ENCODE measurements around the gene MON1B.
"Not testable (repeated sequence)": the region's sequence is repeated elsewhere in the genome, so short reads cannot be mapped to it uniquely, and the experiment has no call there.

MON1B gene

DNA sequence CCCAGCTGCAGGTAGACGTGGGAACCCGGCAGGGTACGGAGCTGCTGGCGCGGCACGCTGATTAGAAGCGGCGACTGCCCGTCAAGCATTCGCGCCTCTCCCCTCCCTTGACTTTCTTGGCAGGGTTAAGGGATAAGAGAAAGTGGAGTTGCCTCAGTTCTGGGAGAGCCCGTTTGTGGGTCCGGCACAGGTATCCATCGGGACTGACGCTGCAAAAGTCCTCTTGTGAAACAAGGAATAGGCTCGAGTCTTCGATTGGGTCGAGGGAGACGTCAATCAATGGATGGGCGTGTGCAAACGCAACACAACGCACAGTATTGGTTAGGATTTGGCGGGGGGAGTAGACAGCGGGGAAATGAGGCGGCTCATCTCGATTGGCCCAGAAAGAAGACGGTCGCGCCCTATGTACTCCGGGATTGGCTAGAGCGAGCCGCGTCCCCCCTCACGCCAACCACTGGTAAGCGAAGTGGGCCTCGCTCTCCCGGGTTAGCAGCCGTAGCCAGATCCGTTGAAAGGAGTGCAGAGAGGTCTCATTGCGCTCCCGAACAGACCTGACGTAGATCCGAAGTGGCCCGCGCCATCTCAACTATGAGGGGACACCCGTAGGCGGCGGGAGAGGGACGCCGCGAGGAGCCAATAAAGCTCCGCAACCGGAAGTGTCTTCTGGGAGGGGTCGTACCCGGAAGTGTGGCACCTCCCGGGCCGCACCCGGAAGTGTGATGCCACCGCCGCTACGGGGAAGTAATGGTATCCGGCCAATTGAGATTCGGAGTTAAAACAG lies at the start of gene MON1B:
Gene MON1B, plus strand, starts transcription at position 713 of the 781 bp plus-strand sequence. CDS start 296 bp downstream, outside the sequence.
- DNase-seq = peak; percentile 84 to 99 (median 97)

DNA sequence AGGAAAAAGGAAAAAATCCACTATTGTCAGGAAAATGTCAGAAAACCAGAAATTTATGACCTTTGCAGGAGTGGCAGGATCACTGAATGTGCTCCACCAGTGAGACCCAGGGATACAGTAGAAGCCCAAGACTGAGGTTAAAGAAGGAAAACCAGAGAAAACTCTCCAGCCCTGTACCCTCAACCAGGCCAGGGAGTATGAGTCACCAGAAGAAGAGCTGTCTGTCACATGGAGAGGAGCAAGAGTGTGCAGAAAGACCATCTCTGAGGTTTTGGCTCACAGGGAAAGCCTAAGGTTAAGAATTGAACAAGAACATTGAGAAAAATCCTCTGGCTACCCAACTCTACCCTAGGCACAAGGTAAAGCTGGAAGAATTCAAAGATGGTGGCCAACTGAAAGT lies 47.6 kb upstream of the MON1B start:
- no peak for DNase-seq

DNA sequence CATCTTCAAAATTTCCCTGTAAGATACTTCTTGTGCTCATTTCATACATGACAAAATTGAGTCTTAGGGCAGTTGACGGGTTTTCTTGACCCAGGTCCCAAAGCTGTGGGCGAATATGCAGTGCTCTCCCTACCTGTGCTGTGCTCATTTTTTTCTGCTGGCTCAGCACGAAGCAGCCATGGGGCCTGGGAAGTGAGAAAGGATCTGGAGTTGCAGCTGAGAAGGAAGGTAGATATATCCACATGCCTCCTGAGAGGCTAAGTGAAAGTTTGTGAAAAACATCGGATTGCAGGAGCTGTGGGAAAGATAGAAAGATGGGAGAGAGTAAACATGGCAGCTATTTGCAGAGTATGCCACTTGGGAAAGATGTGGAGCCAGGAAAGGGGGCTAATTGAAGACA lies 42.9 kb upstream of the MON1B start:
- DNase-seq = no peak

DNA sequence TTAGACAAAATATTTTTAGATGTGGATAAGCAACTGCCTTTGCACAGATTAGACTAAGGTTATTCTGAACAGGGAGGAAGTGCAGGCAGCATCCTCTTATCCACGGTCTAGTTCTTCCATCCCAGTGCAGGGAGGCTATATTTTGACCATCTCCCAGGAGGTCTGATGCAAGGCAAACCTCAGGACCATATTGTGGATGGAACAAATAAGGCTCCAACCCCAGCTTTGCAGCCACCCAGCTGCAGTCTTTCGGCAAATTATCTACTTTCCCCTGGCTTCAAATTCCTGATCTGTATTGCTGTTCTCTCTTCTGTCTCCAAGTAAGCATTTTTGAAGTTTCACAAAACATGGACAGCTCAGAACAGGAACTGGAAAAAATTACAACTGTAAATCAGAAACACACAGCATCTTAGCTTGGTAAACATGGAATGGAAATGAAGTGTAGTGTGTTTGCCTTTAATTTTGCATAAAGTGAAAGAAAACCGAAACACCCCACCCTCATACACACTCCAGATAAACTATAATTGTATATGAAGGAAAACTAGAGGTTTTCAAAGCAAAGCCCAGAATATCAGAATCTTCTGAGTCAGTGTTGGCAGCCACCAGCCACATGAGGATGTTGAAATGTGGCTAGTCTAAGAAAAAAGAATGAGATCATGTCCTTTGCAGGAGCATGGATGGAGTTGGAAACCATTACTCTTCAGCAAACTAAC lies 33.5 kb upstream of the MON1B start:
- DNase-seq = peak in 4 of 58 donors; percentile 0 to 21 (median 8)

DNA sequence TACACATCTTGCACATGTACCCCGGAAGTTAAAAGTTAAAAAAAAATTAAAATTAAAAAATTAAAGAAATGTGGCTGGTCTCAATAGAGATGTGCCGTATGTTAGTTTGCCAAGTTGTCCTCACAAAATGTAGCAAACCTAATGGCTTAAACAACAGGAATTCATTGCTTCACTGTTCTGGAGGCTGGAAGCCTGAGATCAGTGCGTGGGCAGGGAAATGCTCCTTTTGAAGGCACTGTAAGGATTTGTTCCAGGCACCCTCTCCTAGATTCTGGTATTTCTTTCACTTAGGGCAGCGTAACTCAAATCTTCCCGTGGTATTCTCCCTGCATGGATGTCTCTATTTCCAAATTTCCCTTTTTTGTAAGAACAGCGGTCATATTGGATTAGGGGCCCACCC lies 32.7 kb upstream of the MON1B start:
- DNase-seq = peak in 1 of 58 donors; percentile 2

DNA sequence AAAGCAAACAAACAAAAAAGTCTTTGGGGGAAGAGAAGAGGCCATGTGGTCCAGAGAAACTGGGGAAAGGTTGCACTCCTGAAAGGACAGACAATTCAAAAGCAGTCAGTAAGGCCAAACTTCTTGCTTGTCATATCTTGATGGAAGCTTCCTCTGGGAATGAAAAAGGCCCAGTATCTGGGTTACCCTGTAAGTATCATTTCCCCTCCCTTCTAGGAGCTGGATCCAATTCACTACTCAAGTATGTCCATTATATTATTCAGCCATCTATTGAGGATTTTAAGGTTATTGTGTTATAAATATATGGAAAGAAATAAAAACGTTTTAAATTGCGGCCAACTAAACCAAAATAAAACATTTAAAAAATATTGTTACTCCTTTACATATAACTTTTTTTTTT lies 26.0 kb upstream of the MON1B start:
- no peak for DNase-seq

DNA sequence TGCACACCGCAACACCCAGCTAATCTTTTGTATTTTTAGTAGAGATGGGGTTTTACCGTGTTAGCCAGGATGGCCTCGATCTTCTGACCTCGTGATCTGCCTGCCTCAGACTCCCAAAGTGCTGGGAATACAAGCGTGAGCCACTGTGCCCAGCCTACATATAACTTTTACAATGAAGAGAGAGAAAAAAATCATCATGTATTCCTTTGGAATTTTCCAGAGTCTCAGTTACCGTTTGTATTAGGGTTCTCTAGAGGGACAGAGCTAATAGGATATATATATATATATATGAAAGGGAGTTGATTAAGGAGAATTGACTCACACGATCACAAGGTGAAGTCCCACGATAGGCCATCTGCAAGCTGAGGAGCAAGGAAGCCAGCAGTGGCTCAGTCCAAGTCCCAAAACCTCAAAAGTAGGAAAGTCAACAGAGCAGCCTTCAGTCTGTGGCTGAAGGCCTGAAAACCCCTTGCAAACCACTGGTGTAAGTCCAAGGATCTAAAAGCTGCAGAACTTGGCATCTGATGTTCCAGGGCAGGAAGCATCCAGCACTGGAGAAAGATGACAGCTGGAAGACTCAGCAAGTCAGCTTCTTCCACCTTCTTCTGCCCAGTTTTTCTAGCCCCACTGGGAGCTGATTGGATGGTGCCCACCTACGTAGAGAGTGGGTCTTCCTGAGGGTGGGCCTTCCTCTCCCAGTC lies 25.3 kb upstream of the MON1B start:
- not testable (repeated sequence) for DNase-seq

DNA sequence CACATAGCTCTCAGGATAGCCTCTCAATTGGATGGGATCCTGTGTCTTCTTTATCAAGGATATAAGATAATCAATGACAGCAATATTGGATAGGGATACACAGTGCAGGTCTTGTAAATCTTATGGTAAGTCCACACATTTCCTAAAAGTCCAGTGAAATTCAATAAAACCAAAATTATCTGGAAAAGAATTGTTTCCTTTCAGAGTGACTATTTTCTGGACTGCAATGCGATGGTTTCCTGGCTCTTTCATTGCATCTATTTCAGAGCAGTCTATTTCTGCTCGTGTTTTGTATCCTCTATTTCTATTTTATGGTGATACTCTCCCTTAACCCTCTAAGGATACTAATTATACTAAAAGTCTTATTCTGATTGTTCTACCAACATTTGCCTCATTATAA lies 24.3 kb upstream of the MON1B start:
- no peak for DNase-seq

DNA sequence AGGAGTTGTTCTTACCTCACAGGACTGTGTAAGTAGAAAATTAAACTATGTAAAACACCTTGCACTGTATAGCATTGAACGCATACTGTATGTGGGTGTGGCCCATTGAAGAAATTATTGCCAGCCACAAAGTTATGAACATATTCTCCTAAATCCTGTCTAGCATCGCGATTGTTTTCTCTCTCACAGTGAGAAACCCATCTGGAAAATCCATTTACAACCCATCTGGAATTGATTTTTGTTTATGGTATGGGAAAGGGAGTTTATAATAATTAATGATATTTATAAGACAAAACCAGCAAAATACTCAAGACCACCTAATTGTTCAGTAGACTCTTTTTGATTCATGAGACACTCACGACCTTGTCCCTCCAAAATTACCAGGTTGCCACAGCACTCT lies 22.1 kb upstream of the MON1B start:
- DNase-seq = no peak

DNA sequence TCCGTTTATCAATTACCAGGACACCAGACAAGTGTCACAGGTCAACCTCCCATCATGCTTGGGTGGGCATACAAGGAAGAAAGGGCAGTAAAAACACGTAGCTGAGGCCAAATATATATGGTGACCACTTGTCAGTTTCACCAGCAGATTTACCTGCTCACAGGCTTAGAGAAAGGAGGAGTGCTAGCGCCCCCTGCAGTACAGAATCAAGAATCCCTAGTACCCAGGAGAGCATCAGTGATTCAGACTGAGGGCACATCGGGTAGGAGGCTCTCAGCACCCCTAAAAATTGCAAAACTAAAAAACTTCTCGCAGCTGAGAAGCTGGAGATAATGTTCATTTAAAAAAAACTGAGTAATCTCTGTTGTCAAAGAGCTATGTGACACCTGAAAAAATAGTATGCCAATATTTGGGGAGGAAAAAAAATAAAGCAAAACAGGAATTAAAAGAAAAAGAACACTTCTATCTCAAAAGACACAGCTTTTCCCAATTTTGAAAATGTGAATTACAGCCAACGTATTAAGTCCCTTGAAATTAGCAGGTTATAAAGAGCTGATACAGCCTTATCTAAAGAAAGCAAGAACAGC lies 21.2 kb upstream of the MON1B start:
- DNase-seq = peak in 13 of 58 donors; percentile 2 to 68 (median 11)

DNA sequence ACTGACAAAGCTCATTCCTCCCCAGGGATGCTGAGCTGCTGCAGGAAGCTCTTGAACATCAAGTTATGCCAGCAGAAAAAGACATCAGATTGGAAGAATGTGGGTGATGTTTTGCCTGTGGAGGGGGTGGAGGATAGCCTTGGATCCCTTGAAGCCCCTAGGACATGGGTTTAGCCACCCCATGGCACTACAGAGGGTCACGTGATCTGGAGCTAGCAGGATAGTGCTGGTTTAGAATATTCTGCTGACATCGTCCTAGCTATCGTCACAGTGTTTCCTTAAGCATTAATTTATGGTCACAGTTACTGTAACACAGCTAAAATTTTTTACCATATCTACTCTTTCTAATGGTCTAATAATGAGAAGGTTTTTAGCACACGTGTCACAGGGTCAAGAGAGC lies 20.2 kb upstream of the MON1B start:
- no peak for DNase-seq

DNA sequence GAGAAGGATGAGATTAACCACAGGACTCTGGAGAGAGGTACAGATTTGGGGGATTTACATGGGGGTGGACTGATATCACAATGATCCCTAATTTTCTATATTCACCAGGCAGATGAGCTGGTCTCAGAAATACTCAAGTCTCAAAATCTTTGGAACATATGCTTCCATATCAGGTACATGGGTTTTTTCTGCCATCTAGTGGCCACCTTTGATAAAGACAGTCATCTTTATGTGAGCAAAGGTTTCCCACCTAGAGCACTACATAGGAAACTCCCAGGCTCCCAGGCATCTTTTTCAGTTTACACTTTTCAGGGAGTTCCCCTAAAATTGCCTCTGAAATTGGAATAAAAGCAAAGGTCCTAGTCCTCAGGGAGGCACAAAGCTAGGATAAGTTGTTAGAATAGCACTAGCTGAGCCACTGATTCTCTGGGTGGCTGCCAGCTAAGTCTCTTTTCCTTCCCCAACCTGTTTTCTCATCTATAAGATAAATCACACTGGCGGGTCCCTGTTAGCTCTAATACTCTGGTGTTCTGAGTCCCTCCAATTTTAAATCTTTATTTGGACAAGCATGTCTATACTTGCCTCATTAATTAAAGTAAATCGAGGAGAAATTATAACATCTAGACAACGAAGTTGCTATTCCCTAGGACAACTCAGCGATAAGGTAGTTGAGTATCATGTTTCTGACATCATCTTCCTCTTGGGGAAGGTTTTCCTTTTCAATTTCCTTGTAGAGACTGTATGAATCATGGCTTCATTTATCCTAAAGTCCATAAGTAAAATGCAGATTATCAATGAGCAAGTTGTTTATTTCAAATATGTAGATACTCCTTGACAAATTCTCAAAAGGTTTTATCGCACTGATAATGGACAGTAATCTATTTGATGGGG lies 19.0 kb upstream of the MON1B start:
- DNase-seq = peak in 6 of 58 donors; percentile 7 to 73 (median 17)

DNA sequence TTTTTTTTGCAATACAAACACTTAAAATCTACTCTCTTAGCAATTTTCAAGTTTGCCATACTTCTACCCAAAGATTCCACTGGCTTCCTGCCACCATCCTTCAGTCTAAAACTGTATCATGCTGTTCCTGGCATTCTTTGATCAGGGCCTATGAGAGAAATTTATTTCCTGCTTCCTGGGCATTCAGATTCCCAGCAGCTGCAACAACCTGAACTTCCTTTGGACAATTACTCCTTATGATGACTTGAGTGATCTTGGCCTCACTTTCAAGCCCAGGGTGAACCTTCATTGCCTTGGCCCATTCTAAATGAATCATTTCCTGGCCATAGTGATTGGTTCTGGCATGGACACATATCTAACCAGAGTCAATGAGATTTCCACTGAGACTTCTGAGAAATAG lies 18.0 kb upstream of the MON1B start:
- DNase-seq = no peak

DNA sequence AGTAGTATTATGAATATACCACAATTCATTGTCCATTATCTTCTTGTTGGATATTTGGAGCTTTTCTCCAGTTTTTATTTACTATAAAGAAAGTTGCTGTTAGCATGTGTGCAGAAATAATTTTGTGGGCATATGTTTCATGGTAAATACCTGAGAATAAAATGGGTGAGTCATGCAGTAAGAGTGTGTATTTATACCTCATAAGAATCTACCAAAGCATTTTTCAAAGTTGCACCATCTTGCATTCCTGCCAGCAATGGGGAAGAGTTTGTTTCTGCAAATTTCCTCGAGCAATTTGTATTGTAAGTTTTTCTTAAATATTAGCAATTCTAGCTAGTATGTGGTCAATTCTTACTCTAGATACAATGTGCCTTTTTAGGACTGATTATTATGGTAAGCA lies 7.9 kb upstream of the MON1B start:
- DNase-seq = no peak

DNA sequence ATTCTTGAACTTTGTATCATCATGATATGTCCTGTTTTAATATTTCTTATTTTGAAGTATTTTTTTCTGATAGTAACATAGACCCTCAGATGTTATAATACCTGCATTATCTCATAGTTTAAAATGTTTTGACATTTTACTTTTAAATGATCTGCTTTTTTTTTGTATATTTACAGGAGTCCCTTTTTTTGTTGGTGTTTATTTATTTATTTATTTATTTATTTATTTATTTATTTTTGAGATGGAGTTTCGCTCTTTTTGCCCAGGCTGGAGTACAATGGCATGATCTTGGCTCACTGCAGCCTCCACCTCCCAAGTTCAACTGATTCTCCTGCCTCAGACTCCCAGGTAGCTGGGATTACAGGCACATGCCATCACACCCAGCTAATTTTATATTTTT lies 4.7 kb upstream of the MON1B start:
- DNase-seq = not testable (repeated sequence)

DNA sequence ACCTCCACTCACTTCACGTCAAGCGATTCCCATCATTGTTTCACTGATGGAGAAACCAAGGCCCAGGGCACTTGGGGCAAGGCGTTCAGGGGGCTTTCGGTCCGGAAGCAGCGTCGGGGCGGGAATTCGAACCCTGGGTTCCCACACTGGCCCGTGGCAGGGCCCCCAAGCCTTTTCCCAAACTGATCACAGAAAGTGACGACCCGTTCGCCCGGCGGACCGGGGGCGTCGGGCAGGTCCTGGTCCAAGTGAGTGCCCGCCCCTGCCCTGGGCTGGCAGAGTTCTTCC lies 856 bp upstream of the MON1B start:
- no peak for DNase-seq

DNA sequence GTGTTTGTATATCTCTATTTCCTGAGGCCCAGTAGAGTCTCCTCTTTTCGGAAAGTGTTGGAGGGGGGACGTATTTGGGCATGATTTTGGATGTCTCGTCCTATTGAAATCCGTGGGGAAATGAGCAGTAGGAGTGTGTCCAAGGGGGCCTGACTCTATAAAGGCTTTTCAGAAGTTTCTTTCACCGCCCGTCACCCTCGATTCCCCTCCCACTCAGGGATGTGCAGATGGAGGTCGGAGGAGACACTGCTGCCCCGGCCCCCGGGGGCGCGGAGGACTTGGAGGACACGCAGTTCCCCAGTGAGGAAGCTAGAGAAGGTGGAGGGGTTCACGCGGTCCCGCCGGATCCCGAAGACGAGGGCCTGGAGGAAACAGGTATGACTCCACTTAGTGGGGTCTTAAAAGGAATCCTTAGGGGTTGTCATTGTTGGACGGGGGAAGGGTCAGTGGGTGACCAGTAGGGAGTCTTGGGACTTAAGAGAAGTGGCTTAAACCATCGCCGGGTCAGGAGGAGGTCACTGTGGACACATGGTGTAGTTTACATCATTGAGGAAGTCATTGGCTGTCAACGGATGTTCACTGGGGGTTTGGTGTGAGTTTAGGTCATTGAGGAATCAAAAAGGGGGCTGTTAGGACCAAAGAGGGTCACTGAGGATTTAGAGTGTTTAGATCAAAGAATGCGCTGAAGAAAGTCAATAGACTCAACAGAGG lies 424 bp downstream of the MON1B start:
- DNase-seq = peak in 6 of 58 donors; percentile 18 to 56 (median 32)

DNA sequence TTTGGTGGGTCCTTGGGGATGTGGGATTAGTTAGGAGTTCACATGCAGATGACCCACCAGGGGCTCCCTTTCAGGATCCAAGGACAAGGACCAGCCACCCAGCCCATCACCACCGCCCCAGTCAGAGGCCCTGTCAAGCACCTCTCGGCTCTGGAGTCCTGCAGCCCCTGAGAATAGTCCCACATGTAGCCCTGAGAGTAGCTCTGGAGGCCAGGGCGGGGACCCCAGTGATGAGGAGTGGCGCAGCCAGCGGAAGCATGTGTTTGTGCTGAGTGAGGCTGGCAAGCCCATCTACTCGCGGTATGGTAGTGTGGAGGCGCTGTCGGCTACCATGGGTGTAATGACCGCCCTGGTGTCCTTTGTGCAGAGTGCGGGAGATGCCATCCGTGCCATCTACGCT lies 2.4 kb downstream of the MON1B start:
- DNase-seq = no peak

DNA sequence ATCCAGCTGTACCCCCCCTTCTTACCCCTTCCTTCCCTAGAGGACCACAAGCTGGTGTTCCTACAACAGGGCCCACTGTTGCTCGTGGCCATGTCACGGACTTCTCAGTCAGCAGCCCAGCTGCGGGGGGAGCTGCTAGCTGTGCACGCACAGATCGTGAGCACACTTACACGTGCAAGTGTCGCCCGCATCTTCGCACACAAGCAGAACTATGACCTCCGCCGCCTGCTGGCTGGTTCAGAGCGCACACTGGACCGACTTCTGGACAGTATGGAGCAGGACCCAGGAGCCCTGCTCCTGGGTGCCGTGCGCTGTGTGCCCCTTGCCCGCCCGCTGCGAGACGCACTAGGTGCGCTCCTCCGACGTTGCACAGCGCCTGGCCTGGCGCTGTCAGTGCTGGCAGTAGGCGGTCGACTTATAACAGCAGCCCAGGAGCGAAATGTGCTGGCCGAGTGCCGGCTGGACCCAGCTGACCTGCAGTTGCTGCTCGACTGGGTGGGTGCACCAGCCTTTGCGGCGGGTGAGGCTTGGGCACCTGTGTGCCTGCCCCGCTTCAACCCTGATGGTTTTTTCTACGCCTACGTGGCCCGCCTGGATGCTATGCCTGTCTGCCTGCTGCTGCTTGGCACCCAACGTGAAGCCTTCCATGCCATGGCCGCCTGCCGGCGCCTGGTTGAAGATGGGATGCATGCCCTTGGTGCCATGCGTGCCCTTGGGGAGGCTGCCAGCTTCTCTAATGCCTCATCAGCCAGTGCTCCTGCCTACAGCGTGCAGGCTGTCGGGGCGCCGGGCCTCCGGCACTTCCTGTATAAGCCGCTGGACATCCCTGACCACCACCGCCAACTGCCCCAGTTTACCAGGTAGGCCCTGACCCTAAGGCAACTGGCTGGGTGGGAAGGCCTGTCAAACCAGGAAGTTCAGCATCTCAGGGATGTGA lies 3.6 kb downstream of the MON1B start:
- no peak for DNase-seq

Measured in anterior cingulate cortex (tissue), 58 donors.